GM12874 (cell line): Measurements from ENCODE around the gene BRAT1.

Source experiments
- TF ChIP-seq, protein P1 (sequence below): IDR thresholded peaks from 2 replicates; pipeline ENCODE4 v1.5.1; 2011; ENCODE audit warnings: low read depth, mild to moderate bottlenecking, control low read depth, low read length, moderate library complexity; ENCODE audit not compliant: insufficient read depth

Gene BRAT1

DNA sequence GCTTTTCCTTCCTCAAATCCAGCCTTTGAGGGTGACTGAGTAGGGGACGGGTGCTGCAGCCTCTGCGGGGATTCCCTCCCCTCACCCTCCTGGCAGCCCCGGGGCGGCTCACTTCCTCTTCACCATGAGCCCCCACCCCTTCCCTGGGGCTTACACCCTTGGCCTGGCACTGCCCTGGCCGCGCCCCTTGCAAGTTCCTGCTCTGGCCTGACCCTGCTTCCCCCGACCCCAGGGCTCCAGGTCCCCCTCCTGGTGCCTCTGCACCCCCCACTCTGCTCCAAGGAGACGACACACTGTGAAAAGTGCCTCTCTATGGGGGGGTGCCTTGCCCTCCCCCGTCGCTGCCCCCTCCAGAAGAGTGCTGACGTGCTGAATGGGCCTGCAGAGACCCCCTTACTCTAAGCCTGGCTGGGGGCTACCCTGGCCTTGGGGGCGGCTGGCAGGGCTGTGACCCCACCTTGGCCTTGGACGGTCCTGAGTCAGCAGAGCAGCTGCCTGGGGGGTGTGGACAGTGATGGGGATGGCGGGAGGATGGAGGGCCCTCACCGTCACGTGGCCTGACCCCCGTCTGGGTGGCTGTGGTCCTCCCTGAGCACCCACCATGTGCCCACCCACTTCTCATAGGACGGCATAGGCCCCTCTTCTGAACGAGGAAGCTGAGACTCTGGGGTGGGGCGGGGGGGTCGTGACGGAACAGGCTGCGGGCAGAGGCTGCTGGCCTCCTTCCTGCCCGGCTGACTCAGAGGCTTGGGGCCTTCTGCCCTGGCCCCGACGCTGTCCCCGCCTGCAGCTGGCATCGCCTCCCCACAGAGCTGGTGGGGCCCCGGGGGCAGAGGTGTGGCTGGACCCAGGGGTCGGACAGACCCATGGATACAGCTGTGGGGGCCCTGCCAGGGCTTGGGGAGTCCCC lies 25.9 kb downstream of the BRAT1 start:
- TF ChIP-seq, protein P1, sequence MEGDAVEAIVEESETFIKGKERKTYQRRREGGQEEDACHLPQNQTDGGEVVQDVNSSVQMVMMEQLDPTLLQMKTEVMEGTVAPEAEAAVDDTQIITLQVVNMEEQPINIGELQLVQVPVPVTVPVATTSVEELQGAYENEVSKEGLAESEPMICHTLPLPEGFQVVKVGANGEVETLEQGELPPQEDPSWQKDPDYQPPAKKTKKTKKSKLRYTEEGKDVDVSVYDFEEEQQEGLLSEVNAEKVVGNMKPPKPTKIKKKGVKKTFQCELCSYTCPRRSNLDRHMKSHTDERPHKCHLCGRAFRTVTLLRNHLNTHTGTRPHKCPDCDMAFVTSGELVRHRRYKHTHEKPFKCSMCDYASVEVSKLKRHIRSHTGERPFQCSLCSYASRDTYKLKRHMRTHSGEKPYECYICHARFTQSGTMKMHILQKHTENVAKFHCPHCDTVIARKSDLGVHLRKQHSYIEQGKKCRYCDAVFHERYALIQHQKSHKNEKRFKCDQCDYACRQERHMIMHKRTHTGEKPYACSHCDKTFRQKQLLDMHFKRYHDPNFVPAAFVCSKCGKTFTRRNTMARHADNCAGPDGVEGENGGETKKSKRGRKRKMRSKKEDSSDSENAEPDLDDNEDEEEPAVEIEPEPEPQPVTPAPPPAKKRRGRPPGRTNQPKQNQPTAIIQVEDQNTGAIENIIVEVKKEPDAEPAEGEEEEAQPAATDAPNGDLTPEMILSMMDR: no peak

DNA sequence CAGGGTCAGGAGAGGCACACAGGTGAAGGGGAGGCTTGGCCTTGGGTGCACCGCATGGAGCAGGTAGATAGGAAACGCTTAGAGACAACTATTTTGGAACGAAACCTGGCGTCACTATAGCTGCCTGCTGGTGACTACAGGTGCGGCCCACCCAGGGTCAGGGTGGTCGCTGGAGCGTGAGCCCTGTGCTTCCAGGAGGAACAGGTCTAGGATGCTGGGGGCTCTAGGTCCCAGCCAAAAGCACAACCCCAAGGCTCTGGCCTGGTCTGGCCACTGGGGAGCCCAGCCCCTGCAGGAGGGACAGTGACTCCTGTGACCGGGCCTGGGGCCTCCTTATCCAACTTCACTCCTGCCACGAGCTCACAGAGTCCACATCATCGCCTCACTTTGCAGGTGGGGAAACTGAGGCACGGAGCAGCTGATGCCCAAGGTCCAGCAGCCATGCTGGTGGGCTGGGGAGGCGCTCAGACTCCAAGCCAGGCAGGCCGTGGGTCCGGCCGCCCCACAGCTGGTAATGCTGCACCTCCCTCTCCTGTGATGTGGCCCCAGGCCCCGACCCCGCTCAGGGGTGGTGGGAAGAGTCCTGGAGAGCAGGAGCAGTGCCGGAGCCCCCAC lies 26.7 kb downstream of the BRAT1 start:
- TF ChIP-seq, protein P1: no peak

DNA sequence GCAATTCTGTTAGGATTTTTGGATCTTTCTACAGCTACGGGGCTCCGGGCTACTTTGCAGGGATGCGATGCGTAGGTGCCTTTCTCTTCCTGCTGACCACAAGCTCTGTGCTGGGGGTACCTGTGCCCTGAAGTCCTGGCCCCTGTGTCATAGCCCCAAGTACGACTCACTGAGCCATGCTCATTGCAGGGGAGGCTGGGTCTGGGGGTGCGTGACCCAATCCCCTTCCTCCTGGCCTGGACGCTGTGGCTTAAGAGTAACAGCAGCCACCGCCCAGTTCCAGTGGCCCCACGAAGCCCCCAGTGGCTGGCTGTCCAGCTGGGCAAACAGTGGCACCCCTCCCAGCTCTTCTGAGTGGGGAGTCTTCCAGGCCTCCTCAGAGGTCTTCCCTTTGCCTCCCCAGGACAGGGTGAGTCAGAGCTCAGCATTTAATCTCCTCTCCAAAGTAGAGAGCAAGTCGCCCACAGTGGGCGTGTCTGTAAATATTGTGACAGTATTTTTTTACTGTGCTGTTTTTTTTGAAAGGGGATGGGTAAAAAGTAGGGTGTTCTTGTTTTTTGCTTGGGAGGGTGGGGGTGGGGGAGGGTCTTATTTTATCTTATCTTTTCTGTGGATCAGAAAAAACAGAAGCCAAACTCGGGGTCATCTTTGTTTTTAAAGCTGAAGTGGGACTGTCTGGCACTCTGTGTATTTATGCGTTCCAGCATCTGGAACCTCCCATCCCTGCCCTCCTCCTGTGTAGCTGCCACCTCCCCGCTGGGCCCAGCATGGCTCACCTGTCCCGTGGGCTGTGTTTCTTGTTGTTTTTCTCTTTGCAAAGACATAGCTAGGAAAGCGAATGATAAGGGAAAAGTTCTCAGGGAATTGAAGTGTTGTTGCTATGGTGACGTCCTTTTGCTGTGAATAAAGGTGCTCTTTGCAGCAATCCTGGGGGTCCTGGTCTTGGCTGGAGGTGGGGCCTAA lies 27.5 kb downstream of the BRAT1 start:
- TF ChIP-seq, protein P1: no peak

DNA sequence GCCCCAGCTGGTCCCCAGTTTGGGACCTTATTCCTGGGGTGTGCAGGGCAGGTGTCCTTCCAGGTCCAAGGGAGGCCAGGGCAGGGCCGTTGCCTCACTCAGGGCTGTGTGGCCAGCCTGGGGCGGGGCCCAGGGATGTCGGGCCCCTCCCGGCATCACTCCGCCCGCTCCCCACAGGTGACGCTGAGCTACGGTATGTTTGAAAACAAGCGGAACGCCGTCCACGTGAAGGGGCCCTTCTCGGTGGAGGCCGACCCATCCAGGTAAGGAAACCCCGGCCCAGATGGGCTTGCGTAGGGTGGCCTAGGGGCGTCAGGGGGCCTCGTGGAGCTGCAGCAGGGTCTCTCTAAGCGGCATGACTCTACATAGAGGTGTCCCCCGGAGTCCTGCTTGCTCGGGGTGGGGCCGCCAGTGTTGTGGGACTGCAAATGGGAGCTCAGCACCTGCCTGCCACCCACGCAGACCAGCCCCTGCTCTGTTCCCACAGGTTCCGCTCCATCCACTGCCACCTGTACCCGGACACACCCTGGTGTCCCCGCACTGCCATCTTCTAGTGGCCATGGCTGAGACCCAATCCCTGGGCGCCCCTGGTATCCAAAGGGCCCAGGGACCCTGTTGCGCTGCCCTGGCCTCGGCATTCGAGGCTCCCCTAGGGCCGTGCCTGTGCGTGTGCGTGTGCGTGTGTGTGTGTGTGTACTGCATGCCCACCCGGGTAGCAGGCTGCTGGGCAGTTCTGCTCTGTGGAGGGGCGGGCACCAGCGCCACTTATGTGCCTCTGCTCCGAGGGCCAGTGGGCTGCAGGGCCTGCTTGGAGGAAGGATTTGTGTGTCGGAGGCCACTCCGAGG lies 28.4 kb downstream of the BRAT1 start:
- TF ChIP-seq, protein P1: no peak

DNA sequence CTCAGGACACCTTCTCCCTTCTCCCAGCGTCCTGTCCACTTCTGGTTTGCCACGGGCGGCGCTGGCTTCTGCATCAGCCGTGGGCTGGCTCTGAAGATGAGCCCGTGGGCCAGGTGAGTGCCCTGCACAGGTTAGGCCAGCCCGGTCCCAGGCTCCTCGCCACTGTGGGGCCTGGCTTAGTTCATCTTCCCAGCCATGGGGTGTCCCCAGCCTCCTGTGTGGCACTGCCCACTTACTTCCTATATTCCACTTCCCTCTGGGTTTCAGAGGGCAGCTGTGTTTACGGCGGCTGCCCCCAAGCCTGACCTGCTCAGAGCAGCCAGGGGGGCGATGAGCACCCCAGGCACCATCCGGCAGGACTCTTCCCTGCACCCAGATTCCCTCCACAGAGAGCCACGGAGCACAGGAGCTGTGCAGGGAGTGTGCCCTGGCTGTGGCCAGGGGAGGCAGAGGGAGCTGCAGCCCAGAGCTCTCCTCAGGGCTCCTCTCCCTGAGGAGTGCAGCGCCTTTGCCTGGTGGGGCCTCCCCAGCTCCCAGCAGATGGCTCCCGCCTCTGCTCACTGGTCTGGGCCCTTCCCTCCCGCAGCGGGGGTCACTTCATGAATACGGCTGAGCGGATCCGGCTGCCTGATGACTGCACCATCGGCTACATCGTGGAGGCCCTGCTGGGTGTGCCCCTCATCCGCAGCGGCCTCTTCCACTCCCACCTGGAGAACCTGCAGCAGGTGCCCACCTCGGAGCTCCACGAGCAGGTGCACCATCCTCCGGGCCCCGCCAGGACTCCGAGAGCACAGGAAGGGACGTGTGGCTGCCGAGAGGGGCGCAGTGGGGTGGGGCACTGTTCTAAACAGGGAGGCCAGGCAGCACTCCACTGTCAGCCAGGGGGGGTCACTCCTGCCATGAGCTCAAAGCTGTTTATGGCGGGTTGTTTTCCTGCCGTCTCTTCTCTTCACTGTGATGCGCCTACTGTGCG lies 29.4 kb downstream of the BRAT1 start:
- TF ChIP-seq, protein P1: no peak
